GM20000 (cell line): ENCODE measurements around the gene DFFA.
"Not testable (repeated sequence)": the region's sequence is repeated elsewhere in the genome, so short reads cannot be mapped to it uniquely, and the experiment has no call there.

ENCODE experiments used
- DNase-seq: peaks from one replicate; pipeline ENCODE4 v3.0.0; 2012; ENCODE audit warnings: low spot score
- CTCF ChIP-seq: IDR thresholded peaks from 2 replicates; pipeline ENCODE4 v1.5.1; 2012; ENCODE audit warnings: mild to moderate bottlenecking, control low read depth; ENCODE audit errors: extremely low read depth, missing control alignments

Gene DFFA

GRCh38 chr1:10471411-10472219, 714 bp downstream of the DFFA start:
- no peak for TF ChIP-seq CTCF
- no peak for DNase-seq

GRCh38 chr1:10470043-10470442, 2.3 kb downstream of the DFFA start:
- no peak for TF ChIP-seq CTCF
- no peak for DNase-seq

- no peak for TF ChIP-seq CTCF
- DNase-seq = no peak
These were observed 5.3 kb downstream of the DFFA start for GRCh38 chr1:10467078-10467477.

DNA sequence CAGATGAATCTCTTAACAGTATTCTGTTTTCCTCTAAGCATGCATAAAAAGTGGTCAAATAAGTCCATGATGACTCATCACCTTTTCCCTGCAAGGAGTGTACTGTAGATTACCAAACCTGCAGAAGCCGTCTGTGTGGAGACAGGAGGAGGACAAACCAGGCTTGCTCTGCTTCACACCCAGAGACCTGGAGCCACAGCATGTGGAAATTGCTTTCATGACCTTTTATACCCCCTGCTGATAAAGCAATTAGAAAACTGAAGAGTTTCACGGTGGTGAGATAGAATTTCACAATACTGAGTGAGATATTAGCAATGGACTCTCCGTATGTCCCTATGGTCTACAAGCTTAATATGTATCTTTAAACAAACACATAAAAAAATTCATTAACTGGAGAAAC, 13.1 kb downstream of the DFFA start:
- DNase-seq = no peak

DNA sequence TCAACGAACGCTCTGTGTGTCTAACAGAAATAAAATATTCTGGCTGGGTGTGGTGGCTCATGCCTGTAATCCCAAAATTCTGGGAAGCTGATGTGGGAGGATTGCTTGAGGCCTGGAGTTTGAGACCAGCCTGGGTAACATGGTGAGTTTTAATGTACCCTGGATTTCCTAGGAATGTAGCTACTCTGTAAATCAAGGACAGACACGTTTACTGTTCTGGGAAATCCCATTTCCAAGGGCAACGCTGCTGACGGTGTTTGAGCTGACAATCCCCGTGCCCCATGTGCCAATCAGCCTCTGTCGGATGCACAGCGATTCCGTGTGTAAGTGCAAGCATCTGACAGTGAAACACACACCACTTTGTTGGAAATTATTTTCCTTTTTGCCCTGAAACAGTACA, 14.5 kb downstream of the DFFA start:
- no peak for DNase-seq
- no peak for TF ChIP-seq CTCF

More for the DNA sequence above, 13.1 kb downstream of the DFFA start:
- no peak for TF ChIP-seq CTCF

DNA sequence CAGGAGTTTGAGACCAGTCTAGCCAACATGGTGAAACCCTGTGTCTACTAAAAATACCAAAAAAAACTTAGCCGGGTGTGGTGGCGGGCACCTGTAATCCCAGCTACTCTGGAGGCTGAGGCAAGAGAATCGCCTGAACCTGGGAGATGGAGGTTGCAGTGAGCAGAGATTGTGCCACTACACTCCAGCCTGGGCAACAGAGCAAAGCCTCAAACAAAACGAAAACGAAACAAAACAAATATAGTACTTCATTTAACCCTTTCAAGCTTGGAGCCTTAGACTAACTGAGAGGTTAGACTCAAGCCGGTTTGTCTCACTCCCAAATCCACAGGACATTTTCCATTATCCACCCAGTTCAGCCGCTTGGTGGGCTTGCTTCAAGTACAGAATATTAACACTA, 14.9 kb downstream of the DFFA start:
- DNase-seq = not testable (repeated sequence)

DNA sequence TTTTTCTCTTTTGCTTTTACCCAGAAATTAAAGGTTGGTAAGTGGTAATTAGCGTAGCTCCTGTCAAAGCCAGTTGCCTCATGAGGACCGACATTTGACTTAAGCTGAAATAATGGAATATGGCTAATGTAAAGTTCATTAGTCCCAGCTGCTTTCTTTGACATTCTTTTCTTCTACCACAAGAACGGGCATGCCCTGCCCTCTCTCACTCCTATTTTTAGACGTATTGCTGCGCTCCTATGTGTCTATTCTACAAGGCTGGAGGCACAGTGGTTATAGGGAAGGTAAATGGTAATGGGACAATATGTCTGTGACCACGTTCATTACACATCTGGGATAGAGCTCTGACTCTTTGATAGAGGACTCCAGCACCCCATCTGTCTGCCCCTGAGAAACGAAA, 15.7 kb downstream of the DFFA start:
- TF ChIP-seq CTCF = no peak
- no peak for DNase-seq

- no peak for DNase-seq
- TF ChIP-seq CTCF = no peak
These were observed 16.3 kb downstream of the DFFA start for GRCh38 chr1:10456048-10456447.
